CD4-positive, alpha-beta T cell treated with Interleukin-6 at 100 ng/mL for 8 hours (primary cell): Measurements from ENCODE around the gene PARG.
"Not testable (repeated sequence)": the region's sequence is repeated elsewhere in the genome, so short reads cannot be mapped to it uniquely, and the experiment has no call there.

ENCODE experiments used
- DNase-seq: peaks from one replicate; pipeline ENCODE4 v3.0.0-alpha.2; 2020; ENCODE audit warnings: mixed read lengths, low spot score

The PARG gene

GRCh38 chr10:49830016-49830415 is 111.8 kb downstream of the PARG start:
- DNase-seq, result no peak

DNA sequence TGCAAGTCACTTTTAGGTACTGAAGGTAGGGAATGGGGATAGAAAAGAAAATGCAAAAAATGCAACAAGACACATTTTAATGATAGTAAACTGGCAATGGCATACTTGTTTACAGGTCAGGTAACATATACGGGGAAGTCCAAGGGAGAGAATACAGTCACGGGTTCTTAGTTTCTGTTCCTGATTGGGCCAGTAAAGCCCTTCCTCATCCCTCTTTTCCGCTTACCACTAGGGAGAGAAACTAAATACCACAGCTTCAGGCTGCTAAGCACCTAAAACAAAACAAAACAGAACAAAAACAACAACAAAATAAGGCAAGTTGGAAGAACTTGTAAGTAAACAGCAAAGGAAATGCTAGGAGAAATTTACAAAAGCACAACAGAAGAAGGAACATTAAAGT is 114.5 kb downstream of the PARG start:
- no peak for DNase-seq

DNA sequence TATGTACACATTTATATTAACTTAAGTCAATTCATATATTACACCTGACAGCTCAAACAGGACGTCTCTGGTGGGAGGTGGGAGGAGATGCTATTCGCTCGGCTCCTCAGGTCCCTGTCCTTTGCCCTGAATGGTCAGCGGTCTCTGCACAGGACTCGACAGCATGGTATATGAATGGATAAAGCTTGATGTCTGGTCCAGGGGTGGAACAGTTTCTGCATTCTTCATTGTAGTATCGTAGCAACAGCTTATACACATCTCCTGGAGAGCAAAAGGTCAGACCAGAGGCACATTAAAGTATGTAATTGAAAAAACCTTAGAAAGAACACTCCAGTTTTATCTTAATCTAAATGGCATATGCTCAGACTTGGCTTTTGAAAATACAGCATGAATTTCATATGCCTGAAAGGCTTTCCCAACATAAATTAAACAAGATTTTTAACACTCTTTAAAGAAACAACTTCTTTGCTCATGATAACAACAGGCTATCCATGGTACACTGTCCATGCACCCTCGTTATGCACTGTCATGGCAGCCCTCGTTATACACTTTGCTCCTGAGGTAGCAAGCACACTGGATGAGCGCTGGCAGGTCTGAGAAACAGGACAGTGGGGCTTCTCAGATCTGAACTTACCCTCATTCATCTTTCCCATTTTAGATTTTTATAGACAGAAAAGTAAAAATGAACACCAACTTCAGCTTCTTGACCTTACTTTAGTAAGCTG is 122.4 kb downstream of the PARG start:
- DNase-seq, result no peak

DNA sequence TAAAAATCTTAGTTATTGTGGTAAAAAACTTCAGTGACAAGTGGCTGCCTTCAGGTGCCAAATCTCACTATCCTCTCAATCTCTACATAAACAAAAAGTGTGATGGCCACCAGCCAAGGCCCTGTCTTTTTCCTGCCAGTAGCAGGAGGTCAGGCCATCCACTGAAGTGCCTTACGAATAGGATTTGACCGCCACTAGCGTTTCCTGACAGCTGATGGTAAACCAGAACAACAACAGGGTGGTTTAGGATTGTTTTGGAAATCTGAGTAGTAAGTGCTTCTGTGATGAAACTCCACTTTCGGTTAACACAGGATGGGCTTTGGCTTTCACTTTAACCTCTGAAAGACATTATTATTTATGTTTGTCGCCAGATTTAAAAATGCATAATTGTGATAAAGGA is 124.0 kb downstream of the PARG start:
- DNase-seq, result no peak

GRCh38 chr10:49803988-49804387 is 137.8 kb downstream of the PARG start:
- DNase-seq, result no peak

DNA sequence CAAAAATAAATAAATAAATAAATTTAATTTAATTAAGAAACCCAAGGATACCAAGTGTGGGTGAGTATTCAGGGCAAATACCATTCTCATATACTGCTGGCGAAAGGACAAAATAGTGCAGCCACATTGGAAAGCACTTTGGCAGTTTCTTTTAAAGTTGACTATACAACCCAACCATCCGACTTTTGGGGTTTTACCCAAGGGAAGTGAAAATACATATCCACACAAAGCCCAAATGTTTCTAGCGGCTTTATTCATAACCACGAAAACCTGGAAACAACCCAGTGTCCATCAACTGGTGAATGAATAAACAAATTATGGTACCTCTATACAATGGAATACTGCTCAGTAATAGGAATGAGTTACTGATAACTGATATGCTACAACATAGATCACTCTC is 143.6 kb downstream of the PARG start:
- no peak for DNase-seq

DNA sequence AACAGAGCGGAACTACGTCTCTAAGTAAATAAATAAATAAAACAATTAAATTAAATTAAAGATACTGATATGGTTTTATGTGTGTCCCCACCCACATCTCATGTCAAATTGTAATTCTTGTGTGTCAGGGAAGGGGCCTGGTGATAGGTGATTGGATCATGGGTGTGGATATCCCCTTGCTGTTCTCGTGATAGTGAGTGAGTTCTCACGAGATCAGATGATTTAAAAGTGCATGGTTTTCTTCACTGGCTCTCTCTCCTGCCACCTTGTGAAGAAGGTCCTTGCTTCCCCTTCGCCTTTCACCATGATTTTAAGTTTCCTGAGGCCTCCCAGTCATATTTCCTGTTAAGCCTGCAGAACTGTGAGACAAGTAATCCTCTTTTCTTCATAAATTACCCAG is 150.7 kb downstream of the PARG start:
- no peak for DNase-seq

DNA sequence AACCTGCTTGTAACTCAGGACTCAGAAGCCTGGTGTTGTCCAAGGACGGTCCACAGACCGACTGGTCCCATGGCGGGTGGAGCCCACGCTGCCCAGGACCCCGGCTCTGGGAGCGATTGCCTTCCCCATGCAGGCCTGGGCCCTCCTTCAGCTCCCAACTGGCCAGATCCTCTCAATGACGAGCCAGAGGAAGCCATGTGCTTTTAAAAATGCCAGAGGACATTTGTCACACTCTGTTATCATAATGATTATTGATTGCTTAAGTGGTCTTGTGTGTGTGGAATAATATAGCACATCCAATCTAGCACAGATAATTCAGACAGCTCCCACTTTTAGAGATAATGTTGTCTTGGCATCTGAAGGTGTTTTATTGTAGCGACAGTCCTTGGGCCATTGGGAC is 157.1 kb downstream of the PARG start:
- DNase-seq, result no peak

DNA sequence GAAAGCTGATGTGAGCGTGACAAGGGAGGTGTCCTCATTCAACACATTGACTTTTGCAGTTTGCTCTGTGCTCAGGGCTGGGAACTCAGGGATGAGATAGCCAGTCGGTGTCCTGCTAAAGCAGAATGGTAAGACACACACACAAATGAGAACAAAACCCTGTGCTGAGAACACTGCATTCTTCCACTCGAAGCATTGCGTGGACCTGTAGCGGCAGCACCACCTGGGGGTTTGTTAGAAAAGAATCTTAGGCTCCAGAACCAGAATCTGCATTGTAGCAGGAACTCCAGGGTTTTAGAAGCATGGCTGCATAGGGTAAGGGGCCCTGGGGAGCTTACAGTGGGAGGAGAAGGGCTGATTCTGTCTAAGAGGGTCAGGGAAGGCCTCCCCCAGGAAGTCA is 158.2 kb downstream of the PARG start:
- no peak for DNase-seq

DNA sequence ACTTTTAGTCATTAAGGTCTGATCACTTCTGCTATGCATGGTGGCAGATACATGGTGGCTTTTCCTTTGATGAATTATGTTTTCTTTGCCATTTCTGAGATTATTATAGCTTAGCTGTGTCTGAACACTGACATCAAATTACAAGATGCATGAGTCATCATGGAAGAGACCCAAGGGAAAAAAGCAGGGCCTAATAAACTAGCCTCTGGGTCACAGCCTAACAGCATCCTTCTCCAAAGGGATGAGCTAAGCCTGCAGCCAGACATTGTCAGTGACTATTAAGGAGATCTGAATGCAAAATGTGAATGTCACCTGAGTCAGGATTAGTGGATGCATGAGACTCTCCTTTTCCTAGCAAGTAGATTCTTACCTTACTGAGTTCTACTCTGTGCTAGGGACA is 160.6 kb downstream of the PARG start:
- no peak for DNase-seq

DNA sequence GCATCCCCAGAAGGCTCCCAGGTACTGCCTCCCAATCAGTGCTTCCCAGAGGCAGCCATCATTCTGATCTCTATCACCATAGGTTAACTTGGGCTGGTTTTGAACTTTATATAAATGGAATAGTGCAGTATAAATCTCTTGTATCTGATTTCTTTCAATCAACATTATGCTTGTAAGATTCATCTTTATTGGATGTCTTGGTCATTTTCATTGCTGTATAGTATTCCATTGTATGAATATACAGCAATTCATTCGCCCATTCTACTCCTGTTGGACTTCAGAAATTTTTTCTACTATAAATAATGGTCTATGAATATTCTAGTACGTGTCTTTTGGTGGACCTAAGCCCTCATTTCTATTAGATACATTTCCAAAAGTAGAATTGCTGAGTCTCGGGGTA is 163.6 kb downstream of the PARG start:
- no peak for DNase-seq

- no peak for DNase-seq
These were observed 165.0 kb downstream of the PARG start for GRCh38 chr10:49776851-49777250.

- DNase-seq, result no peak
These were observed 166.8 kb downstream of the PARG start for GRCh38 chr10:49775014-49775413.

DNA sequence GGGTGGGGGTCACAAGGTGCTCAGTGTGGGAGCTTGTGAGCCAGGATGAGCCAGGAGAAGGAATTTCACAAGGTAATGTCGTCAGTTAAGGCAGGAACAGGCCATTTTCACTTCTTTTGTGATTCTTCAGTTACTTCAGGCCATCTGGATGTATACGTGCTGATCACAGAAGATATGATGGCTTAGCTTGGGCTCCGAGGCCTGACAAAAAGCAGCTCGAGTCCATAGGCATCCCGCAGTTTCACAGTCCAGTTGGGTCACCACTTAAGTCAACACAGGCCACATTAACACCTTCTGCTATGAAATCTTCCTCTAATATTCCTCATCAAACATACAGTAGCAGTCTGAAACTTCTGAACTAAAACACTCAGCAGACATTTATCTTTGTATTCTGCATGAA is 168.9 kb downstream of the PARG start:
- DNase-seq, result not testable (repeated sequence)

GRCh38 chr10:49771046-49771445 is 170.8 kb downstream of the PARG start:
- not testable (repeated sequence) for DNase-seq

DNA sequence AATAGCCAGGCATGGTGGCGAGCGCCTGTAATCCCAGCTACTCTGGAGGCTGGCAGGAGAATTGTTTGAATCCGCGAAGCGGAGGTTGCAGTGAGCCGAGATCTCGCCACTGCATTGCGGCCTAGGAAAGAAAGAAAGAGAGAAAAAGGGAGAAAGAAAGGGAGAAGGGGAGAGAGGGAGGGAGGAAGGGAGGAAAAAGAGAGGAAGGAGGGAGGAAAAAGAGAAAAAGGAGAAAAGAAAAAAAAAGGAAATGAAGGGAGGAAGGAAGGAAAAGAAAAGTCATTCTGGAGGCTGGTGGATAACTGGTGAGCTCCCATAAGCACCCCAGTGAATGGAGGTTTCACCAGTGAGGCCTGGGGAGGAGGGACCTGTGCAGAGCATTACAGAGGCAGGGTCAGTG is 172.1 kb downstream of the PARG start:
- DNase-seq, result no peak

DNA sequence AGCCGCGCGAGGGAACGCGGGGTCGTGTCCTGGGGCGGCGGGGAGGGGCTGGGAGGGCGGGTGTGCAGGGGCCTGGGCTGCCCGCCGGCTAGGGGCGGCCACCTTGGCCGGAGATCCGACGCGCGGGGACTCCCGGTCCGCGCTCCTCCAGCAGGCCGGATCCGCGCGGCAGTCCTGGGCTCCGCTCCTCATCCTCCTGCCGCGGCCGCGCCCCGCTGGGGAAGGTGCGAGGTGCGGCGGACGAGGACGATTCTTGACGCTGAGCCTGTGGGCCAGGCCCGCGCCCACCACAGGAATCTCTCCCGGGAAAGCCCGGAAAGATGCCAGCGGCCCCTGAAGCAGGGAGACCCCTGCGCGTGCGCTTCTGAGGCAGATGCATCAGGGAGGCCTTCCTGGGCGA is 173.1 kb downstream of the PARG start:
- DNase-seq, result no peak

DNA sequence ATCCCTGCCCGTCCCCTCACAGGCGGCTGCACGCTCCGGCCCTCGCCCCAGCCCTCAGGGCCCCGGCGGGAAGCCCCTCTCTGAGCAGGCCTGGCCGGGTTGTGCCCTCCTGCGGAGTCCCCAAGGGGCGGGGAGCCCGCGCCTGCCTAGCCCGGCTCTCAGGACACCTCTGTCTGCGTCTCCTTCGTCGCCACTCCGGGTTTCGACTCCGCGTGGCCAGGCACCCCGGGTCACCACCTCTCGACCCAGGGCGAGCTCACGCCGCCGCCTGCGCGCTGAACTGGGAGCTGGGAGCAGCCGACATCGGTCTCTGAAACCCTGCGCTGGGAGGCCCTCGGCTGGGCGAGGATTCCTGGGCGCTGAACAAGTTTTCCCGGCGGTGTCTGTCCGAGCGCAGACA is 173.5 kb downstream of the PARG start:
- DNase-seq, result no peak
